ENCODE results near the gene IFT81.

DNA sequence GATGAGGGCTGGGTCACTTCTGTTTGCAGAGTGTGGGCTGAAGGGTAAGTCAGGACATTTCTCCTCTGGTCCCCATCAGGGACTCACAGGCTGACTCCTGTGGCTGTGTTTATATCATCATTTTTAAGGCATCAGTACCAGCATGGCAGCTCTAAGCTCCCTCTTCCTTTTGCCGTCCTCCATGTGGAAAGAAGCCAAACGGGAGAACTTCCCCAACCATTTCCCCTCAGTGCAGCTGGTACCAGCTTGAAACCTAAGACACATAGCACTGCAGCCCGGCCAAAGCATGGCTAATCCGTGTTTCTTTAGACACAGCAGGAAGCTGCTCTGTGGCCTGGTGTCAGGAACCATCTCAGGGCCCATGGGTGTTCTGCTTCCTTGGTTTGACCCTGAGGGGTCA, 124.9 kb downstream of the IFT81 start:
- TF ChIP-seq, protein P1, sequence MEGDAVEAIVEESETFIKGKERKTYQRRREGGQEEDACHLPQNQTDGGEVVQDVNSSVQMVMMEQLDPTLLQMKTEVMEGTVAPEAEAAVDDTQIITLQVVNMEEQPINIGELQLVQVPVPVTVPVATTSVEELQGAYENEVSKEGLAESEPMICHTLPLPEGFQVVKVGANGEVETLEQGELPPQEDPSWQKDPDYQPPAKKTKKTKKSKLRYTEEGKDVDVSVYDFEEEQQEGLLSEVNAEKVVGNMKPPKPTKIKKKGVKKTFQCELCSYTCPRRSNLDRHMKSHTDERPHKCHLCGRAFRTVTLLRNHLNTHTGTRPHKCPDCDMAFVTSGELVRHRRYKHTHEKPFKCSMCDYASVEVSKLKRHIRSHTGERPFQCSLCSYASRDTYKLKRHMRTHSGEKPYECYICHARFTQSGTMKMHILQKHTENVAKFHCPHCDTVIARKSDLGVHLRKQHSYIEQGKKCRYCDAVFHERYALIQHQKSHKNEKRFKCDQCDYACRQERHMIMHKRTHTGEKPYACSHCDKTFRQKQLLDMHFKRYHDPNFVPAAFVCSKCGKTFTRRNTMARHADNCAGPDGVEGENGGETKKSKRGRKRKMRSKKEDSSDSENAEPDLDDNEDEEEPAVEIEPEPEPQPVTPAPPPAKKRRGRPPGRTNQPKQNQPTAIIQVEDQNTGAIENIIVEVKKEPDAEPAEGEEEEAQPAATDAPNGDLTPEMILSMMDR (IDR thresholded peaks at IDR 0.05; ENCODE audit: low read length): no peak
- no peak for TF ChIP-seq EZH2phosphoT487 (IDR thresholded peaks at IDR 0.05; ENCODE audit: low read length)
- no peak for TF ChIP-seq EZH2 (optimal IDR thresholded peaks at IDR 0.05; ENCODE audit: low read depth, low read length)
